ENCODE data around the gene PBRM1.

The PBRM1 gene

GRCh38 chr3:52525680-52526561, 159.8 kb downstream of the PBRM1 start:
- H3K4me3 Mint-ChIP-seq, result no peak overlapping the region
- H3K27me3 Mint-ChIP-seq (ENCODE audit: low read depth), result peaks cover 4% of the 10 kb centered on the region
- no peak for TF ChIP-seq CTCF (IDR thresholded peaks at IDR 0.05; ENCODE audit: unreplicated experiment in 3 of 3)
- peak overlapping the region; percentile 20 to 65 (median 64) for H3K27ac Mint-ChIP-seq
- H3K4me1 Mint-ChIP-seq, result peaks cover 22% of the 10 kb centered on the region
- H3K36me3 Mint-ChIP-seq (ENCODE audit: low read depth), result peaks cover 37% of the 10 kb centered on the region
- H3K9me3 Mint-ChIP-seq, result no peaks in the 10 kb centered on the region

GRCh38 chr3:52524752-52525679, 160.7 kb downstream of the PBRM1 start:
- H3K4me3 Mint-ChIP-seq, result no peak overlapping the region
- TF ChIP-seq CTCF (IDR thresholded peaks at IDR 0.05; ENCODE audit: unreplicated experiment in 3 of 3), result no peak
- H3K9me3 Mint-ChIP-seq, result no peaks in the 10 kb centered on the region
- H3K27ac Mint-ChIP-seq, result peak overlapping the region in 1 of 3 experiments; percentile 64
- H3K4me1 Mint-ChIP-seq, result peaks cover 20% of the 10 kb centered on the region
- peaks cover 37% of the 10 kb centered on the region for H3K36me3 Mint-ChIP-seq (ENCODE audit: low read depth)
- H3K27me3 Mint-ChIP-seq (ENCODE audit: low read depth), result peaks cover 4% of the 10 kb centered on the region

GRCh38 chr3:52524258-52524751, 161.4 kb downstream of the PBRM1 start:
- Mint-ChIP-seq H3K4me3 (no peak overlapping the region), H3K4me1 (peaks cover 14% of the 10 kb centered on the region), H3K27me3 (ENCODE audit: low read depth) (peaks cover under 1% of the 10 kb centered on the region), H3K36me3 (ENCODE audit: low read depth) (peaks cover 37% of the 10 kb centered on the region), H3K9me3 (no peaks in the 10 kb centered on the region), H3K27ac (no peak overlapping the region)
- TF ChIP-seq CTCF (IDR thresholded peaks at IDR 0.05; ENCODE audit: unreplicated experiment in 3 of 3), result no peak

- TF ChIP-seq CTCF (IDR thresholded peaks at IDR 0.05; ENCODE audit: unreplicated experiment in 3 of 3), result no peak
- Mint-ChIP-seq H3K36me3 (ENCODE audit: low read depth) (peaks cover 33% of the 10 kb centered on the region), H3K27me3 (ENCODE audit: low read depth) (no peaks in the 10 kb centered on the region), H3K9me3 (no peaks in the 10 kb centered on the region), H3K4me1 (peaks cover 14% of the 10 kb centered on the region), H3K4me3 (no peak overlapping the region), H3K27ac (no peak overlapping the region)
Observed at GRCh38 chr3:52523386-52524257, 162.1 kb downstream of the PBRM1 start.

- Mint-ChIP-seq H3K4me3 (no peak overlapping the region), H3K9me3 (no peaks in the 10 kb centered on the region), H3K4me1 (peaks cover 14% of the 10 kb centered on the region), H3K27me3 (ENCODE audit: low read depth) (no peaks in the 10 kb centered on the region), H3K36me3 (ENCODE audit: low read depth) (peaks cover 29% of the 10 kb centered on the region), H3K27ac (no peak overlapping the region)
- TF ChIP-seq CTCF (IDR thresholded peaks at IDR 0.05; ENCODE audit: unreplicated experiment in 3 of 3), result no peak
Observed at GRCh38 chr3:52522651-52523251, 163.0 kb downstream of the PBRM1 start.
